ENCODE data around the gene B4GALT6. TPM values are rescaled to one million over a fixed set of nuclear protein-coding genes. Genes with fewer than 3 reads are reported as not detected.

The B4GALT6 gene
- total and polyA plus RNA-seq, 2 donors (not counting 1 experiment from before 2014, with no cell fraction given): 1.7 TPM; not detected in 1

DNA sequence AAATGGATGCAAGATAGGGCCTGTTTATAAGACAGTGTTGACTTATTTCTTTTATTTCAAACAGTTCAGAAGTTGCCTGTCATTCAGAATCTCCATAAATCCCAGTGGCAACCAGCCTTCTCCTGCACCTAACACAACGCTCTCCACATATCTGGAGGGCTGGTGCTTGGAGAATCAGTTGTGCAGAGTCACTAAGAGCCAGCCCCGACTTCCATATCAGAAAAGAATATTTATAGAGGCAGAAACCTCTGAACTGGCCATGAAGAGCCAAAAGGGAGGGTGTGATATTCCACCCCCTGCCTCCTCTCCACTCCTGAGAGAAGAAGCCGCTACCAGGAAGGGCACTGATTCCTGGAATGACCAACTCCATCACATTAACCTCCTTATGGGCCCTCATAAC, 34.0 kb upstream of the B4GALT6 start:
- POLR2A ChIA-PET: no interaction called here
- Histone ChIP-seq H3K9ac (ENCODE audit: low read length) (no peak overlapping the region), H2AFZ (ENCODE audit: insufficient read depth, low read depth, low read length, poor library complexity, severe bottlenecking) (no peak overlapping the region), H3K4me2 (replicated peaks; ENCODE audit: low read depth, low read length, poor library complexity, severe bottlenecking) (no peak overlapping the region), H3K9me3 (ENCODE audit: control extremely low read depth in 1 of 3, control insufficient read depth in 2 of 3, insufficient read depth in 1 of 3, low read length in 2 of 3) (peaks cover 0 to 3% (median 0%) of the 10 kb centered on the region in 3 donors), H3K27me3 (replicated peaks in 1 of 4; ENCODE audit: control extremely low read depth in 1 of 4, control insufficient read depth in 3 of 4, insufficient read depth in 4 of 4, low read length in 3 of 4) (peaks cover 0 to 8% (median 3%) of the 10 kb centered on the region in 4 experiments), H3K4me3 (ENCODE audit: control extremely low read depth in 1 of 5, extremely low read depth in 1 of 5, insufficient read depth in 1 of 5, low read depth in 2 of 5, low read length in 4 of 5) (no peak overlapping the region), H3K27ac (ENCODE audit: low read length in 2 of 2) (no peak overlapping the region), H3K79me2 (ENCODE audit: control insufficient read depth, insufficient read depth, low read length) (no peaks in the 10 kb centered on the region), H4K20me1 (ENCODE audit: control insufficient read depth, insufficient read depth, low read length, poor library complexity, severe bottlenecking) (no peaks in the 10 kb centered on the region), H3K4me1 (ENCODE audit: control insufficient read depth in 2 of 2, insufficient read depth in 2 of 2, low read length in 2 of 2) (no peaks in the 10 kb centered on the region), H3K36me3 (replicated peaks in 1 of 2; ENCODE audit: control extremely low read depth in 1 of 2, control insufficient read depth in 1 of 2, extremely low read depth in 1 of 2, insufficient read depth in 2 of 2, low read length in 1 of 2) (no peaks in the 10 kb centered on the region)
- CTCF ChIA-PET: interaction anchor here (1.6 to 3.6 kb wide), 2 partner anchors 162 to 166 kb away, joined by 3 to 12 read pairs; no protein-coding TSS in a partner anchor
- intact Hi-C loops (cut with micrococcal nuclease): no loop called here
- peaks cover 7% of the 10 kb centered on the region for H3K27me3 Mint-ChIP-seq
- no peak overlapping the region for H3K4me3 Mint-ChIP-seq
- ATAC-seq (ENCODE audit: low read depth) (no peak), DNase-seq (no peak)
- no peaks in the 10 kb centered on the region for H3K4me1 Mint-ChIP-seq
- no peak overlapping the region for H3K27ac Mint-ChIP-seq
- H3K9me3 Mint-ChIP-seq (ENCODE audit: insufficient read depth): peaks cover 3% of the 10 kb centered on the region
- WGBS (ENCODE audit: insufficient coverage): no CpG with 5 or more reads among the region's 3 CpGs
- TF ChIP-seq CTCF (IDR thresholded peaks at IDR 0.05) (no peak), EZH2 (IDR thresholded peaks at IDR 0.05; ENCODE audit: borderline replicate concordance, insufficient read depth, low read depth, low read length, poor library complexity, severe bottlenecking) (no peak)

- Mint-ChIP-seq H3K4me3 (no peak overlapping the region), H3K4me1 (no peaks in the 10 kb centered on the region), H3K27ac (no peak overlapping the region), H3K27me3 (no peaks in the 10 kb centered on the region), H3K9me3 (ENCODE audit: insufficient read depth) (peaks cover 3% of the 10 kb centered on the region)
- no peak overlapping the region for H3K27ac ChIP-seq (ENCODE audit: low read length in 2 of 2)
- intact Hi-C loops (cut with micrococcal nuclease): no loop called here
- H3K9ac ChIP-seq (ENCODE audit: low read length): no peak overlapping the region
- ATAC-seq (ENCODE audit: low read depth) (no peak), DNase-seq (no peak)
- no peak overlapping the region for H3K4me3 ChIP-seq (ENCODE audit: control extremely low read depth in 1 of 5, extremely low read depth in 1 of 5, insufficient read depth in 1 of 5, low read depth in 2 of 5, low read length in 4 of 5)
- peaks cover 0 to 3% (median 0%) of the 10 kb centered on the region in 3 donors for H3K9me3 ChIP-seq (ENCODE audit: control extremely low read depth in 1 of 3, control insufficient read depth in 2 of 3, insufficient read depth in 1 of 3, low read length in 2 of 3)
- POLR2A ChIA-PET: no interaction called here
- H3K36me3 ChIP-seq (replicated peaks in 1 of 2; ENCODE audit: control extremely low read depth in 1 of 2, control insufficient read depth in 1 of 2, extremely low read depth in 1 of 2, insufficient read depth in 2 of 2, low read length in 1 of 2): no peaks in the 10 kb centered on the region
- no peak overlapping the region for H3K4me2 ChIP-seq (replicated peaks; ENCODE audit: low read depth, low read length, poor library complexity, severe bottlenecking)
- H3K27me3 ChIP-seq (replicated peaks in 1 of 4; ENCODE audit: control extremely low read depth in 1 of 4, control insufficient read depth in 3 of 4, insufficient read depth in 4 of 4, low read length in 3 of 4): no peaks in the 10 kb centered on the region
- no peaks in the 10 kb centered on the region for H4K20me1 ChIP-seq (ENCODE audit: control insufficient read depth, insufficient read depth, low read length, poor library complexity, severe bottlenecking)
- 59% methylated on average over 2 of the region's 3 CpGs for WGBS (ENCODE audit: insufficient coverage)
- no peaks in the 10 kb centered on the region for H3K79me2 ChIP-seq (ENCODE audit: control insufficient read depth, insufficient read depth, low read length)
- CTCF ChIA-PET: interaction anchor here (2.6 kb wide), 1 partner anchor 9 kb away, joined by 8 read pairs; no protein-coding TSS in a partner anchor
- TF ChIP-seq CTCF (IDR thresholded peaks at IDR 0.05): no peak
- TF ChIP-seq EZH2 (IDR thresholded peaks at IDR 0.05; ENCODE audit: borderline replicate concordance, insufficient read depth, low read depth, low read length, poor library complexity, severe bottlenecking): no peak
- H2AFZ ChIP-seq (ENCODE audit: insufficient read depth, low read depth, low read length, poor library complexity, severe bottlenecking): no peak overlapping the region
- no peaks in the 10 kb centered on the region for H3K4me1 ChIP-seq (ENCODE audit: control insufficient read depth in 2 of 2, insufficient read depth in 2 of 2, low read length in 2 of 2)
Measured at GRCh38 chr18:31716362-31716761, 32.0 kb upstream of the B4GALT6 start.
